WI38 (cell line): ENCODE data around the gene ADAM17.
"Not testable (repeated sequence)": the region's sequence is repeated elsewhere in the genome, so short reads cannot be mapped to it uniquely, and the experiment has no call there.

Experiments
- H3K4me3 ChIP-seq: 2 replicates; pipeline ENCODE4 v1.5.1; 2011; ENCODE audit warnings: low read depth, mild to moderate bottlenecking, control low read depth, low read length
- TF ChIP-seq, protein P1 (sequence below): IDR thresholded peaks from 2 replicates; pipeline ENCODE4 v1.5.1; 2012; ENCODE audit warnings: low read depth, mild to moderate bottlenecking, control low read depth, low read length

The ADAM17 gene

DNA sequence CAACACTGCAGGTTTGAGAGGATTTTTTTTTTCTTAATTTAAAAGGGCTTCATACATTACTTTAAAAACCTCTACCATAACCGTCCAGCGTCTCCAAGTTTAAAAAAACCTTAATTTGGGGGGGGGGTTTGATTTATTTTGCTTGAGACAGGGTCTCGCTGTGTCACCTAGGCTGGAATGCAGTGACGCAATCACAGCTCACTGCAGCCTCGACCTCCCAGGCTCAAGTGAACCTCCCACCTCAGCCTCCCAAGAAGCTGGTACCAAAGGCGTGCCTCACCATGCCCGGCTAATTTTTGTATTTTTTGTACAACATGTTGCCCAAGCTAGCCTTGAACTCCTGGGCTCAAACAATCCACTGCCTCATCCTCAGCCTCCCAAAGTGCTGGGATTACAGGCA, 36.9 kb downstream of the ADAM17 start:
- H3K4me3 ChIP-seq = no peak overlapping the region
- TF ChIP-seq, protein P1, sequence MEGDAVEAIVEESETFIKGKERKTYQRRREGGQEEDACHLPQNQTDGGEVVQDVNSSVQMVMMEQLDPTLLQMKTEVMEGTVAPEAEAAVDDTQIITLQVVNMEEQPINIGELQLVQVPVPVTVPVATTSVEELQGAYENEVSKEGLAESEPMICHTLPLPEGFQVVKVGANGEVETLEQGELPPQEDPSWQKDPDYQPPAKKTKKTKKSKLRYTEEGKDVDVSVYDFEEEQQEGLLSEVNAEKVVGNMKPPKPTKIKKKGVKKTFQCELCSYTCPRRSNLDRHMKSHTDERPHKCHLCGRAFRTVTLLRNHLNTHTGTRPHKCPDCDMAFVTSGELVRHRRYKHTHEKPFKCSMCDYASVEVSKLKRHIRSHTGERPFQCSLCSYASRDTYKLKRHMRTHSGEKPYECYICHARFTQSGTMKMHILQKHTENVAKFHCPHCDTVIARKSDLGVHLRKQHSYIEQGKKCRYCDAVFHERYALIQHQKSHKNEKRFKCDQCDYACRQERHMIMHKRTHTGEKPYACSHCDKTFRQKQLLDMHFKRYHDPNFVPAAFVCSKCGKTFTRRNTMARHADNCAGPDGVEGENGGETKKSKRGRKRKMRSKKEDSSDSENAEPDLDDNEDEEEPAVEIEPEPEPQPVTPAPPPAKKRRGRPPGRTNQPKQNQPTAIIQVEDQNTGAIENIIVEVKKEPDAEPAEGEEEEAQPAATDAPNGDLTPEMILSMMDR = no peak

DNA sequence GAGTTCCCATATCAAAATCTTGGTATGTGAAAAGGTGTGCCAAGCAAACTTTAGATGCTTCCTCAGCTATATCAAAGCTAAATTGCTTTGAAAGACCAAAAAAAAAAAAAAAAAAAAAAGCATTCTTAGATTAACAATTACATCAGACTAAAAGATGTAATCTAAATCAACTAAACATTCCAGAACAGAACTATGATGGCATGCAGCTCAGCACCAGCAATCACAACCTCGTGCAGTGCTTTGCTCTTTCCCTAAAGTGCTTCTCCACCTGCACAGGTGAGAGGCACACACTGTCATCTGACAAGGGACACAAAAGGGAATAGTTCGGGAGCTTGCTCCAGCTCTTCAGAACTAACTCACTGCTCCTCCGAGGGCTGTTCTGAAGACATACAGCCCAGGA, 37.5 kb downstream of the ADAM17 start:
- H3K4me3 ChIP-seq = no peak overlapping the region
- TF ChIP-seq, protein P1 = no peak

DNA sequence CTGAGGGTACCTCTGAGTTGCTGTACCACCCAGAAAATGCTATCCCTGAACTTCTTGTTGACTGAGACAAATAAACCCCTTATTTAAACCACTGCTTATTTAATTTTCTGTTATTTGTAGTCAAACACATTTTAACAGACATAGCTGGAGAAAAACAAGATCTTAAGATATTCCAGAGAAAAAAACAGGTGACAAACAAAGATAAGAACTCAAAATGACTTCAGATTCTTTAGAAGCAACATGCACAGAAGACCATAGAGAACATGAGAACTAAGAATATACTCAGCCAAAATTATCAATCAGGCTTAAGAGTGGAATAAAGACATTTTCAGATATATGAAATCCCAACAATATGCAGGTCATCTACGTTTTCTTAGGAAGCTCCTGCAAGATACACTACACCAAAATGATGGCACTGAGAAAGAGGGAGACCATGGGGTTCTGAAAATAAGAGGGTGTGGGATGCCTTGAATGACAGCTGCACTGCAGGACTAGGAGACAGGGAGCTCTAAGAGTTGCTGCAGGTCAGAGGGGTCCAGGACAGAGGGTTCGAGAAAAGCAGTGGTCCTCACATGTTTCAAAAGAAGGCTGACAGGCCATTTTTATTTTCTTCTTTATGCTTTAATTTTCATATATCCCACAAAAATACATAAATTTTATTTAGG, 38.4 kb downstream of the ADAM17 start:
- H3K4me3 ChIP-seq = no peak overlapping the region
- TF ChIP-seq, protein P1 = no peak

DNA sequence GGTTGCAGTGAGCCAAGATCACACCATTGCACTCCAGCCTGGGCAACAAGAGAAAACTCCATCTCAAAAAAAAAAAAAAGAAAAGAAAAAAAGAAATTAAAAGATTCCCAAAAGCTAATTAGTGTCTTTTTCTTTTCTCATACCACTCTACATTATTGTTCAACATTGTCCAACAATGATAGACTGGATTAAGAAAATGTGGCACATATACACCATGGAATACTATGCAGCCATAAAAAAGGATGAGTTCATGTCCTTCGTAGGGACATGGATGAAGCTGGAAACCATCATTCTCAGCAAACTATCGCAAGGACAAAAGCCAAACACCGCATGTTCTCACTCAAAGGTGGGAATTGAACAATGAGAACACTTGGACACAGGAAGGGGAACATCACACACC, 41.7 kb downstream of the ADAM17 start:
- H3K4me3 ChIP-seq = not testable (repeated sequence)

DNA sequence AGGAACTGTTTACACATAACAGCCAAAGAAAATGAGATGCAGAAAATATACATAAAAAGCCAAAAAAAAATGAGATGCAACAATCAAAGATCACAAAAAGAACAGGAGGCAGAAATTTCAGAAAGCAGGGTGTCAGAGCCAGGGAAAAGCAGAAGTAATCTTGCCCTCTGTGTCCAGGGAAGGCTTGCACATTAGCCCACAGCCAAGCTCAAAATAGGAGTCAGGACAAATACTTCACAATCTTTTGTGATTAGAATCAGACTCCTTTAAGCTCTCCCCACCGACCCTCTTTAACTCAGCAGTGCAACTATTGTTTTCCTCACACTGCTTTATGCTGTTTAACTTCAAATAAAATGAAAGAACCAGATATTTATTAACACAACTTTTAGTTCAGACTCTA, 46.7 kb downstream of the ADAM17 start:
- H3K4me3 ChIP-seq = no peak overlapping the region
- TF ChIP-seq, protein P1 = no peak

DNA sequence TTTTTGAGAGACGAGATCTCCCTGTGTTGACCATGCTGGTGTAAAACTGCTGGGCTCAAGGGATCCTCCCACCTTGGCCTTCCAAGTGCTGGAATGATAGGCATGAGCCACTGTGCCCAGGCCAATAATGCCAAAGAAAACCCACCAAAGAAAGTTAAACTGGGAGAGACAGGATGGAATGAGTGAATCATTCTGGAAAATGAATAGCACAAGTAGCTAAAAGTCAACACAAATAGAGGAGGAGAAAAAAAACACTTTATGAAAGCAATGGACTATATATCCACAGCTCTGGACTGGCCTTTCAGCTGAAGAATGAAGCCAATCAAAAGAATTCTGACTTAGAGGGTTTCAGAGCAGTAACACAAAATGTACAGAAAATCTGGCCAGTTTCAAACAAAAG, 57.4 kb downstream of the ADAM17 start:
- no peak overlapping the region for H3K4me3 ChIP-seq
- TF ChIP-seq, protein P1 = no peak

DNA sequence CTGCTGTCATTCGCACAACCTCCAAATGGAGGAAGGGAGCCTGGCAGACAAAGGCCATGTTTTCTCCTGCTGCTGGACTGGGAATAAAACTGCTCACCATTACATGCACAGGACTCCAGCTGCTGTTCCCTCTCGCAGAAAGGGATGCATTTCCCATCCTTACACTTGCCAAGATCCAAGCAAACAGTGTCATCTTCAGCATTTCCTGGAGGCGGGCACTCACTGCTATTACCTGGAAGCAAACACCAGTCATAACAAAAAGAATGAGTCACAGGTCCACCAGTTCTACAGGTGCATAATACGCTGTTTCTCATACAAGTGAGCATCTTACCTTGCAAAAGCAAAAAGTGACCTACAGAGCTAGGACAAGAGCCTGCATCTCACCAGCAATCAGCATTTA, 58.6 kb downstream of the ADAM17 start:
- TF ChIP-seq, protein P1 = no peak
- H3K4me3 ChIP-seq = no peak overlapping the region

DNA sequence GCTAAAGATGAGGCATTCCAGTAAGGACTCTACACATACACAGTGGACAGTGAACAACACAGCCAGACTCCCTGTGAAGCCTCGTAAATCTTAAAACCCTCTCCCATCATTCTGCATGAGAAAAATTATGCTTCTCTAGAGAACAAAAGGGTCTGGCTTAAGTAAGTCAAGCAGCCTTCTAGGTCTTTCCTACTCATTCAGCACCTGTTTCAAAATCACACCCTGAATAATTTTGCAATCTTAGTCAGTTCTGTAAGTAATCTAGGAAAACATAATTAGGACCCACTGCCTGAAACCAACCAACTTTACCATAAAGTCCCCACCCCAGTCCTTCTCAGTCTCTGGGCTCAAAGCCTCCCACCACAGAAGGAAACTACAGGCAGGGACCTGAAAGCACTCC, 61.5 kb downstream of the ADAM17 start:
- TF ChIP-seq, protein P1 = no peak
- no peak overlapping the region for H3K4me3 ChIP-seq
